Measurements from ENCODE around the gene OR6B3.

OR6B3 gene

DNA sequence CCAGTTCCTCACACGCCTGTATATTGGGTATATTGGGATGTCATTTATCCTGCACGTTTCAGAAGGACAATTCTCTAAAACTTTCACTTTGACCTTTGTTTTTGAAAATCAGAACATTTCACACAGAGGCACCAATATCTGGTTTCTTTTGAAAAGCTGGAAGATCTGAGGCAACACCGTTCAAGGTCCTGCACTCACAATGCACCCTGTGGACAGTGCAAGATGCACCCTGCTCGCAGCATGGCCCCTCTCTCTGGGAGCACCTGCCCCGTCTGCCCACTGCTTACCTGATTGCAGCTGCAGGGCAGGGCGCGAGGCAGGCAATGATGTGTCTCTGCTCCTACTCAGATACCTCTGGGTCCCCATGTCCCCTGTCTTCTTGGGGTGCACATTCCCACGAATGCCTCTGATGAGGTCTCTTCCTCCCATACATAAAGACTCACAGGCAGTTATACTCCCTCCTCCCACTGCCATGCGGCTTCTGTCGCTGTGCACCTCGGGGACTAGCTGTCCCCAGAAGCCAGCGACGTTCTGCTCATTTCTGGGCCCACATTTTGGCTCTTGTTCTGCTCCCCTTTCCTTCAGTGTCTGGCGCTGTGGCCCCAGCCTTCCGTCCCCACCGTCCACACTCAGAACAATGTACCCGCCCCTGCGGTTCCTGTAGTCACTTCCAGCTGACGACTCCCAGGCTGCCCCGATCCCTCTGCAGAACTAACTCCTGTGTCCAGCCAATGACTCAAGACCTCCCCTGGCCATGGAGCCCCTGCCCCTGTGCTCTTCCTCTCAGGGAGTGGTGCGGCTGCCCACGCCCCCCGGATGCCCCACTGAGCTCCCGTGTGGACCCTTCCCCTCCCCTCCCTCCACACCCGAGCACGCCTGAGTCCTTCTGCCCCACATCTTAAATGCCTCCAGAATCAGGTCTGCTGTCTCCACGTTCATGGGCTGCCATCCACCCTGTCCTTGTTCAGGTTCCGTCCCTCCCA lies at the start of gene OR6B3:
TSS of gene OR6B3 (minus strand) at position 349 of the 983 bp plus-strand sequence.
- H3K27ac ChIP-seq (ENCODE audit: low read depth, low read length) = no peak within 1 kb of the TSS
- no peaks in the 10 kb centered on the region for H3K9me2 ChIP-seq (replicated peaks; ENCODE audit: control insufficient read depth, low read length)
- H3K4me1 ChIP-seq (ENCODE audit: control insufficient read depth, low read length) = no peaks in the 10 kb centered on the region
- H3K4me2 ChIP-seq (ENCODE audit: low read length) = no peak within 1 kb of the TSS
- no peaks in the 10 kb centered on the region for H3K36me3 ChIP-seq (ENCODE audit: control insufficient read depth, low read length)
- peaks cover 2% of the 10 kb centered on the region; the same call in 1 of the 2 replicates for H3K27me3 ChIP-seq (ENCODE audit: control insufficient read depth, low read length)
- no peaks in the 10 kb centered on the region for H4K20me1 ChIP-seq (ENCODE audit: control insufficient read depth, insufficient read depth, low read depth, low read length)
- H3K79me2 ChIP-seq (ENCODE audit: control insufficient read depth, low read length) = no peaks in the 10 kb centered on the region
- H3F3A ChIP-seq (ENCODE audit: control insufficient read depth, insufficient read depth) = no peaks in the 10 kb centered on the region
- TF ChIP-seq EZH2phosphoT487 (IDR thresholded peaks at IDR 0.05; ENCODE audit: borderline replicate concordance, low read length) = no peak
- TF ChIP-seq, protein P1, sequence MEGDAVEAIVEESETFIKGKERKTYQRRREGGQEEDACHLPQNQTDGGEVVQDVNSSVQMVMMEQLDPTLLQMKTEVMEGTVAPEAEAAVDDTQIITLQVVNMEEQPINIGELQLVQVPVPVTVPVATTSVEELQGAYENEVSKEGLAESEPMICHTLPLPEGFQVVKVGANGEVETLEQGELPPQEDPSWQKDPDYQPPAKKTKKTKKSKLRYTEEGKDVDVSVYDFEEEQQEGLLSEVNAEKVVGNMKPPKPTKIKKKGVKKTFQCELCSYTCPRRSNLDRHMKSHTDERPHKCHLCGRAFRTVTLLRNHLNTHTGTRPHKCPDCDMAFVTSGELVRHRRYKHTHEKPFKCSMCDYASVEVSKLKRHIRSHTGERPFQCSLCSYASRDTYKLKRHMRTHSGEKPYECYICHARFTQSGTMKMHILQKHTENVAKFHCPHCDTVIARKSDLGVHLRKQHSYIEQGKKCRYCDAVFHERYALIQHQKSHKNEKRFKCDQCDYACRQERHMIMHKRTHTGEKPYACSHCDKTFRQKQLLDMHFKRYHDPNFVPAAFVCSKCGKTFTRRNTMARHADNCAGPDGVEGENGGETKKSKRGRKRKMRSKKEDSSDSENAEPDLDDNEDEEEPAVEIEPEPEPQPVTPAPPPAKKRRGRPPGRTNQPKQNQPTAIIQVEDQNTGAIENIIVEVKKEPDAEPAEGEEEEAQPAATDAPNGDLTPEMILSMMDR (IDR thresholded peaks at IDR 0.05; ENCODE audit: low read depth, low read length, poor library complexity, severe bottlenecking) = no peak
- no peak within 1 kb of the TSS for H3K4me3 ChIP-seq (ENCODE audit: low read length)
- H3K9me3 ChIP-seq (ENCODE audit: control insufficient read depth, insufficient read depth, low read length) = no peaks in the 10 kb centered on the region

DNA sequence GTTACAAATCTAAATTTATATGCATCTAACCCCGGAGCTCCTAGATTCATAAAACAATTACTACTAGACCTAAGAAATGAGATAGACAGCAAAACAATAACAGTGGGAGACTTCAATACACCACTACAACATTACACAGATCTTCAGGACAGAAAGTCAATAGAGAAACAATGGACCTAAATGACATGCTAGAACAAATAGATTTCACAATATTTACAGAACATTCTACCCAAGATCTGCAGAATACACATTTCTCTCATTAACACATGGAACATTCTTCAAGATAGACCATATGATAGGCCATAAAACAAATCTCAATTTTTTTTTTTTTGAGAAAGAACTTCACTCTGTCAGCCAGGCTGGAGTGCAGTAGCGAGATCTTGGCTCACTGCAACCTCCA lies 45.0 kb upstream of the OR6B3 start:
- no peak for TF ChIP-seq EZH2phosphoT487 (IDR thresholded peaks at IDR 0.05; ENCODE audit: borderline replicate concordance, low read length)
- TF ChIP-seq, protein P1 (IDR thresholded peaks at IDR 0.05; ENCODE audit: low read depth, low read length, poor library complexity, severe bottlenecking) = no peak
- peaks cover 31% of the 10 kb centered on the region for H3K27me3 ChIP-seq (ENCODE audit: control insufficient read depth, low read length)

DNA sequence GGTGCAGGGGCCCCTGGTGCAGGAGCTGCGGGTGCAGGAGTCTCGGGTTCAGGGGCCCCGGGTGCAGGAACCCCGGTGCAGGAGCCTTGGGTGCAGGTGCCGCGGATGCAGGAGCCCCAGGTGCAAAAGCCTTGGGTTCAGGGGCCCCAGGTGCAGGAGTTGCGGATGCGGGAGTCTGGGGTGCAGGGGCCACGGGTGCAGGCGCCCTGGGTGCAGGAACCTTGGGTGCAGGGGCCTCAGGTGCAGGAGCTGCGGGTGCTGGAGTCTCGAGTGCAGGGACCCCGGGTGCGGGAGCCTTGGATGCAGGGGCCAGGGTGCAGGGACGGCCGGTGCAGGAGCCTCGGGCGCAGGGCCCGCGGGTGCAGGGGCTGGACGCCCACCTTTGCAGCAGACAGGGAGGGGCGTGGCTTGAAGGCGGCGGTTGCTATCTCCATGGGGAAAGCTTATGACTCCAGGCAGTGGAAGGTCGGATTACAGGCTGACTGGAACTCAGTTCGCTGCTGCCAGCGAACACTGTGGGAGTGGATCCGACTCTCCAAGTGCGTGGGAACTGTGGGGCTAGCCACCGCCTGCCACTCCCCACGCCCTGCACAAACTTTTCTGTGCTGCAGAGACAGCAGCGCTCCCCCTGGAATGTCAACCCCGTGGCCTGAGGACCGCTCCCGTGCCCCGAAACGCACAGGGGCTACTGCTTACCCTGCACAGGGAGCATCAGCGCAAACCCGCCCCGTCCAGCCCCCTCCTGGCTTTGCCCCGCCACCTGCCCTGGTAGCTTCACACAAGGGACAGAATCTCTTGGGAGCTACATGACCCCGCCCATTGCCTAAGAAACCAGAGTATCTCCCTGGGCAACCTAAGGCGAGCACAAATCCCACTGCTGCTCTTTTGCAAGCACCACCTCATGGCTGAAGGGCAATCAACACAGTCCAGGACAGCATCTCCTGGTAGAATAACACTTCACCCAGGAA lies 42.5 kb upstream of the OR6B3 start:
- Histone ChIP-seq H3K4me2 (ENCODE audit: low read length) (no peak overlapping the region), H3K9me3 (ENCODE audit: control insufficient read depth, insufficient read depth, low read length) (peaks cover 3% of the 10 kb centered on the region), H4K20me1 (ENCODE audit: control insufficient read depth, insufficient read depth, low read depth, low read length) (no peaks in the 10 kb centered on the region), H3K79me2 (ENCODE audit: control insufficient read depth, low read length) (no peaks in the 10 kb centered on the region), H3K27ac (ENCODE audit: low read depth, low read length) (no peak overlapping the region), H3K36me3 (ENCODE audit: control insufficient read depth, low read length) (no peaks in the 10 kb centered on the region), H3K4me1 (ENCODE audit: control insufficient read depth, low read length) (no peaks in the 10 kb centered on the region), H3K9me2 (replicated peaks; ENCODE audit: control insufficient read depth, low read length) (no peaks in the 10 kb centered on the region; the same call in 1 of the 2 replicates), H3F3A (ENCODE audit: control insufficient read depth, insufficient read depth) (no peaks in the 10 kb centered on the region), H3K27me3 (ENCODE audit: control insufficient read depth, low read length) (peaks cover 23% of the 10 kb centered on the region), H3K4me3 (ENCODE audit: low read length) (no peak overlapping the region)
- TF ChIP-seq, protein P1 (IDR thresholded peaks at IDR 0.05; ENCODE audit: low read depth, low read length, poor library complexity, severe bottlenecking) = no peak
- TF ChIP-seq EZH2phosphoT487 (IDR thresholded peaks at IDR 0.05; ENCODE audit: borderline replicate concordance, low read length) = no peak

More for the DNA sequence above, 45.0 kb upstream of the OR6B3 start:
- H3K36me3 ChIP-seq (ENCODE audit: control insufficient read depth, low read length) = no peaks in the 10 kb centered on the region
- H3K9me3 ChIP-seq (ENCODE audit: control insufficient read depth, insufficient read depth, low read length) = peaks cover 3% of the 10 kb centered on the region
- H3K27ac ChIP-seq (ENCODE audit: low read depth, low read length) = no peak overlapping the region
- no peak overlapping the region for H3K4me3 ChIP-seq (ENCODE audit: low read length)
- no peaks in the 10 kb centered on the region; the same call in 1 of the 2 replicates for H3K9me2 ChIP-seq (replicated peaks; ENCODE audit: control insufficient read depth, low read length)
- H3K4me1 ChIP-seq (ENCODE audit: control insufficient read depth, low read length) = no peaks in the 10 kb centered on the region
- no peaks in the 10 kb centered on the region for H3K79me2 ChIP-seq (ENCODE audit: control insufficient read depth, low read length)
- H4K20me1 ChIP-seq (ENCODE audit: control insufficient read depth, insufficient read depth, low read depth, low read length) = no peaks in the 10 kb centered on the region
- no peak overlapping the region for H3K4me2 ChIP-seq (ENCODE audit: low read length)
- H3F3A ChIP-seq (ENCODE audit: control insufficient read depth, insufficient read depth) = no peaks in the 10 kb centered on the region
